Esophagus (tissue), 2 donors: ENCODE data around the gene SPINK13. TPM values are rescaled to one million over a fixed set of nuclear protein-coding genes. Genes with fewer than 3 reads are reported as not detected.
"Not testable (repeated sequence)": the region's sequence is repeated elsewhere in the genome, so short reads cannot be mapped to it uniquely, and the experiment has no call there.

ENCODE experiments used
- H3K27ac ChIP-seq, 2 donors: one replicate each; pipeline ENCODE4 v1.5.1; 2013; ENCODE audit warnings: low read depth in 2 of 2, mild to moderate bottlenecking in 2 of 2, inconsistent platforms in 1 of 2, low read length in 1 of 2, moderate library complexity in 1 of 2
- H3K27me3 ChIP-seq, 2 donors: one replicate each; pipeline ENCODE4 v1.6.1; 2013; ENCODE audit warnings: low read length in 2 of 2, control low read depth in 1 of 2, mild to moderate bottlenecking in 1 of 2; ENCODE audit not compliant: insufficient read depth in 2 of 2, control insufficient read depth in 1 of 2
- H3K36me3 ChIP-seq, 2 donors: one replicate each; pipeline ENCODE4 v1.6.1; 2013; ENCODE audit warnings: low read length in 1 of 2; ENCODE audit not compliant: control insufficient read depth in 2 of 2, insufficient read depth in 2 of 2
- H3K4me1 ChIP-seq, 2 donors: one replicate each; pipeline ENCODE4 v1.6.1; 2013; ENCODE audit warnings: low read length in 1 of 2; ENCODE audit not compliant: control insufficient read depth in 2 of 2, insufficient read depth in 2 of 2
- H3K4me3 ChIP-seq, 2 donors: one replicate each; pipeline ENCODE4 v1.5.1; 2013; ENCODE audit warnings: low read length in 2 of 2, mild to moderate bottlenecking in 2 of 2, low read depth in 1 of 2, moderate library complexity in 1 of 2
- H3K9me3 ChIP-seq, 2 donors: one replicate each; pipeline ENCODE4 v1.6.1; 2013; ENCODE audit warnings: mild to moderate bottlenecking in 2 of 2, low read depth in 1 of 2, low read length in 1 of 2, moderate library complexity in 1 of 2; ENCODE audit not compliant: control insufficient read depth in 2 of 2, insufficient read depth in 1 of 2
- WGBS, 2 donors: extraction: QIAGEN DNeasy Blood & Tissue Kit; methylation state at CpG; one replicate each; pipeline ENCODE4 v1.1.7; 2013; 5-methylcytosine and 5-hydroxymethylcytosine counted together
- polyA plus RNA-seq, 2 donors: library from polyadenylated mRNA; stranded (reverse); fragments of 200-250 nt; gene quantifications; one replicate each; pipeline ENCODE4 v1.2.3, GENCODE V29; 2013
- donor health status: healthy with polysubstance abuse.
- donor health status: Bipolar disorder and iron deficiency.

The SPINK13 gene
- polyA plus RNA-seq, 2 donors: not detected

DNA sequence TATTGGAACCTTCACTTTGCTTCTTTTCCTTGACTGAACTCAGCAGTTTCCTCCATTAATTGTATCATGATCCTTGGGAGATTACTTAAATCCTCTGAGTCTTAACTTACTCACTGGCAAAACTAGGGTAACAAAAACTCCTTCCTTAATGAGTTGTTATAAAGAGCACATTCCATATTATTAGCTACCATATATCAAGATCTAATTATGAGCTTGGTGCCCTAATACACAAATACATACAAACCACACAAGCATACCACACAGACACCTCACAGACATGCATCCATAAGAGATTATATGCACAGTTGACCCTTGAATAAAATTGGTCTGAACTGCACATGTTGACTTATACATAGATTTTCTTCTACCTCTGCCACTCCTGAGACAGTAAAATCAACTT is 41.2 kb downstream of the SPINK13 start:
- Histone ChIP-seq H3K4me1 (no peaks in the 10 kb centered on the region), H3K27ac (no peak overlapping the region), H3K9me3 (no peaks in the 10 kb centered on the region), H3K36me3 (no peaks in the 10 kb centered on the region), H3K27me3 (no peaks in the 10 kb centered on the region), H3K4me3 (no peak overlapping the region)

- Histone ChIP-seq H3K4me3 (no peak overlapping the region), H3K9me3 (no peaks in the 10 kb centered on the region), H3K27ac (no peak overlapping the region), H3K27me3 (no peaks in the 10 kb centered on the region), H3K4me1 (no peaks in the 10 kb centered on the region), H3K36me3 (no peaks in the 10 kb centered on the region)
- WGBS, 2 donors: 62 to 68% methylated on average over 3 of the region's 3 CpGs
These were observed 42.9 kb downstream of the SPINK13 start for GRCh38 chr5:148311484-148311883.

DNA sequence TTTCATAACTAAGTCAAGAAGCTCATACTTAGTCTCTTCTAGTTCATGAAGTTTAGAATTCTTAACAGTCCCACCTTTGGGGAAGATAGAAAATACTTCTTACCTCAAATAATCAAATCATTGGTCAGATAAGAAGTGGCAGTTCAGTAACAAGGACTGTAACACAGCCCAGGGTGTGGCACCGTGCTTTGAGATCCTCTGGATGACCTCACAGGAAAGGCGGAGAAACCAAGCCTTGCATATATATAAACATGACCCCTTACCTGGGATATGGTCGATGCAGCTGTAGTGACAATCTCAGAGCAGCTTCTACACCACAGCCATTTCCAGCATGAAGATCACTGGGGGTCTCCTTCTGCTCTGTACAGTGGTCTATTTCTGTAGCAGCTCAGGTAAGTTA is 43.6 kb downstream of the SPINK13 start, which contains the start of gene SPINK7:
Gene SPINK7, plus strand, starts transcription at position 271 of the 400 bp plus-strand sequence. Its CDS starts 61 bp downstream, at position 332.
- WGBS, 2 donors: 60 to 66% methylated on average over 3 of the region's 3 CpGs
- Histone ChIP-seq H3K36me3 (no peaks in the 10 kb centered on the region), H3K27ac (no peak within 1 kb of the TSS), H3K9me3 (no peaks in the 10 kb centered on the region), H3K4me1 (no peaks in the 10 kb centered on the region), H3K4me3 (peak within 1 kb of the TSS in 1 of 2 donors; percentile 31), H3K27me3 (no peaks in the 10 kb centered on the region)

DNA sequence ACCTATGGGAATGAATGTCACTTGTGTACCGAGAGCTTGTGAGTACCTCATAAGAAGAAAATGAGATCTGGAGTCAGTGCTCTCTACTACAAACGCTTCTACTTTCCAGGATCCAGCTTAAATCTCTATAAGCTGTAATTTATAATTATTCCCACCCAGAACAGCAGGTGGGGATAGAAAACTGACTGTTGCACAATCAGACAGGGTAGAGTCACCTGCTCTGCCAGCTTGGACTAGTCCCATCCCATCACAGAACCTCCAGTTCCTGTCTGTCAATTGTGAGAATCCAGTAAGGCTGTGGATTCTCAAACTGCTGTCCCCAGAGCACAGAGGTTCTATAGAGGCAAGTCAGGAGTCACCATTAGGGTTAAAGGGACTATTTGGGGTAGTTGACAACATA is 45.6 kb downstream of the SPINK13 start:
- peak overlapping the region in 1 of 2 donors; percentile 11 for H3K4me3 ChIP-seq
- H3K9me3 ChIP-seq: no peaks in the 10 kb centered on the region
- no peaks in the 10 kb centered on the region for H3K27me3 ChIP-seq
- WGBS, 2 donors: 81 to 83% methylated on average over 2 of the region's 2 CpGs
- no peaks in the 10 kb centered on the region for H3K4me1 ChIP-seq
- no peaks in the 10 kb centered on the region for H3K36me3 ChIP-seq
- H3K27ac ChIP-seq: peak overlapping the region in 1 of 2 donors; percentile 42

GRCh38 chr5:148314731-148315130 is 46.1 kb downstream of the SPINK13 start:
- WGBS, 2 donors: 58 to 67% methylated on average over 4 of the region's 4 CpGs
- no peaks in the 10 kb centered on the region for H3K27me3 ChIP-seq
- no peaks in the 10 kb centered on the region for H3K9me3 ChIP-seq
- H3K27ac ChIP-seq: no peak overlapping the region
- H3K36me3 ChIP-seq: no peaks in the 10 kb centered on the region
- no peaks in the 10 kb centered on the region for H3K4me1 ChIP-seq
- H3K4me3 ChIP-seq: no peak overlapping the region

DNA sequence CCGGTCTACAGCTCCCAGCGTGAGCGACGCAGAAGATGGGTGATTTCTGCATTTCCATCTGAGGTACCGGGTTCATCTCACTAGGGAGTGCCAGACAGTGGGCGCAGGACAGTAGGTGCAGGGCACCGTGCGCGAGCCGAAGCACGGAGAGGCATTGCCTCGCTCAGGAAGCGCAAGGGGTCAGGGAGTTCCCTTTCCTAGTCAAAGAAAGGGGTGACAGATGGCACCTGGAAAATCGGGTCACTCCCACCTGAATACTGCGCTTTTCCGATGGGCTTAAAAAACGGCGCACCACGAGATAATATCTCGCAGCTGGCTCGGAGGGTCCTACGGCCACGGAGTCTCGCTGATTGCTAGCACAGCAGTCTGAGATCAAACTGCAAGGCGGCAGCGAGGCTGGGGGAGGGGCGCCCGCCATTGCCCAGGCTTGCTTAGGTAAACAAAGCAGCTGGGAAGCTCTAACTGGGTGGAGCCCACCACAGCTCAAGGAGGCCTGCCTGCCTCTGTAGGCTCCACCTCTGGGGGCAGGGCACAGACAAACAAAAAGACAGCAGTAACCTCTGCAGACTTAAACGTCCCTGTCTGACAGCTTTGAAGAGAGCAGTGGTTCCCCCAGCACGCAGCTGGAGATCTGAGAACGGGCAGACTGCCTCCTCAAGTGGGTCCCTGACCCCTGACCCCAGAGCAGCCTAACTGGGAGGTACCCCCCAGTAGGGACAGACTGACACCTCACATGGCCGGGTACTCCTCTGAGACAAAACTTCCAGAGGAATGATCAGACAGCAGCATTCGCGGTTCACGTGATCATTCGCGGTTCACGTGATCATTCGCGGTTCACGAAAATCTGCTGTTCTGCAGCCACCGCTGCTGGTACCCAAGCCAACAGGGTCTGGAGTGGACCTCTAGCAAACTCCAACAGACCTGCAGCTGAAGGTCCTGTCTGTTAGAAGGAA is 51.7 kb downstream of the SPINK13 start:
- H3K27me3 ChIP-seq, H3K4me1 ChIP-seq, H3K9me3 ChIP-seq, H3K36me3 ChIP-seq: not testable (repeated sequence)
- Histone ChIP-seq H3K4me3 (peak overlapping the region; percentile 22 to 37), H3K27ac (peak overlapping the region in 1 of 2 donors; percentile 31)
- WGBS, 2 donors: 29 to 55% methylated on average over 36 to 42 of the region's 42 CpGs

DNA sequence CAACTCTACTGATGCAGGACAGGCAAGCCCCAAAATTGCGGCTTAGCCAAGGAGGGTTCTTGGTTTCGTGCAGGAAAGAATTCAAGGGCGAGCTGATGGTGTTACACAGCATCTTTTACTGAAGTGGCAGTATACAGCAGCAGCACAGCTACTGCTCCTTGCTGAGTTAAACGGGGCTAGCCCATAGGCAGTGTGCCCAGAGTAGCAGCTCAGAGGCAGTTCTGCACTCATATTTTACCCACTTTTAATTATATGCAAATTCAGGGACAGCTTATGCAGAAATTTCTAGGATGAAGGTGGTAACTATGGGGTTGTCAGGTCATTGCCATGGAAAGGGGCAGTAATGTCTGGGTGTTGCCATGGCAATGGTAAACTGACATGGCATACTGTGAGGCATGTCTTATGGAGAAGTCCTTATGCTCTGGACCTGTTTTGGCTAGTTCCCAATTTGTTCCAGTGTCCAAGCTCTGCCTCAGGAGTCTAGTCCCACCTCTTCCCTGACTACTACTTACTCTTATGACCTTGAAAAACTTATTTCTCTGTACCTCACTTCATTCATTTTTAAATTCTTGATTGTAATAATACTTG is 64.8 kb downstream of the SPINK13 start:
- H3K27me3 ChIP-seq: no peaks in the 10 kb centered on the region
- no peak overlapping the region for H3K4me3 ChIP-seq
- no peak overlapping the region for H3K27ac ChIP-seq
- WGBS, 2 donors: 91 to 94% methylated on average over 4 of the region's 4 CpGs
- H3K9me3 ChIP-seq: no peaks in the 10 kb centered on the region
- H3K36me3 ChIP-seq: no peaks in the 10 kb centered on the region
- no peaks in the 10 kb centered on the region for H3K4me1 ChIP-seq

GRCh38 chr5:148335259-148335658 is 66.7 kb downstream of the SPINK13 start, which contains the start of gene SPINK9:
Gene SPINK9 (plus strand): TSS chr5:148335559. CDS start chr5:148335614, 55 bp downstream.
- Histone ChIP-seq H3K36me3 (no peaks in the 10 kb centered on the region), H3K27me3 (no peaks in the 10 kb centered on the region), H3K27ac (no peak within 1 kb of the TSS), H3K4me1 (no peaks in the 10 kb centered on the region), H3K4me3 (no peak within 1 kb of the TSS), H3K9me3 (no peaks in the 10 kb centered on the region)
- WGBS, 2 donors: 81 to 86% methylated on average over 3 of the region's 3 CpGs
